GM12878 (cell line): ENCODE measurements around the gene TNFRSF1A. TPM values are rescaled to one million over a fixed set of nuclear protein-coding genes. Genes with fewer than 3 reads are reported as not detected.

ENCODE experiments used
- ATAC-seq: fragments of 200-7000 bp; cut with Tn5 transposase; 3 replicates; pipeline ENCODE4 v1.9.1; 2020; ENCODE audit warnings: mild to moderate bottlenecking, moderate library complexity
- BruUV-seq: library from RNA; stranded (reverse); fragments of 400-500 nt; replicated peaks from 2 replicates; lab custom pipeline; 2021; lab: Mats Ljungman, UMichigan
- CTCF ChIA-PET: fragments of 300-600 bp; sonication (Branson Sonifier 250); formaldehyde crosslinking; extraction: SDS; loops from one replicate; lab custom pipeline; 2021; ENCODE audit warnings: inconsistent platforms; lab: Yijun Ruan, JAX
- POLR2A ChIA-PET: fragments of 350-600 bp; formaldehyde crosslinking; extraction: SDS; loops from one replicate; lab custom pipeline; 2021; ENCODE audit warnings: inconsistent platforms; lab: Charles Lee
- RAD21 ChIA-PET: fragments of 300-600 bp; sonication (Branson Sonifier 250); formaldehyde crosslinking; loops from one replicate; lab custom pipeline; 2023; ENCODE audit warnings: antibody characterized with exemption; ENCODE audit not compliant: unreplicated experiment; lab: Charles Lee
- SMC1A ChIA-PET: fragments of 300-600 bp; sonication (Branson Sonifier 250); formaldehyde crosslinking; loops from one replicate; lab custom pipeline; 2023; ENCODE audit not compliant: unreplicated experiment, uncharacterized antibody; lab: Charles Lee
- DNase-seq: peaks from one replicate; pipeline ENCODE4 v3.0.0-alpha.2; 2011; ENCODE audit warnings: low read depth, low spot score
- FAIRE-seq: peaks from 3 replicates; lab custom pipeline; 2011; peaks lifted over from hg19 to GRCh38; lab: Jason Lieb, UNC
- H2AFZ ChIP-seq: 2 replicates; pipeline ENCODE4 v1.6.0; 2011; ENCODE audit warnings: low read depth, low read length, control low read depth; ENCODE audit not compliant: control insufficient read depth
- H3K27ac ChIP-seq: 2 replicates; pipeline ENCODE4 v1.5.1; 2011; ENCODE audit warnings: control low read depth; ENCODE audit not compliant: control insufficient read depth, insufficient read depth
- H3K27me3 ChIP-seq, 2 experiments: replicated peaks in 1 of 2; 2 replicates each; pipeline versions ENCODE4 v1.6.0 to v1.6.1; 2011; ENCODE audit warnings: low read length in 1 of 2; ENCODE audit not compliant: control insufficient read depth in 2 of 2, insufficient read depth in 2 of 2
- H3K36me3 ChIP-seq, 2 experiments: 2 replicates each; pipeline ENCODE4 v1.5.1; 2011; ENCODE audit warnings: low read length in 1 of 2; ENCODE audit not compliant: control insufficient read depth in 2 of 2, insufficient read depth in 2 of 2
- H3K4me1 ChIP-seq: 2 replicates; pipeline ENCODE4 v1.6.1; 2011; ENCODE audit warnings: mild to moderate bottlenecking, low read length, moderate library complexity, mixed read lengths; ENCODE audit not compliant: control insufficient read depth, insufficient read depth
- H3K4me2 ChIP-seq: 2 replicates; pipeline ENCODE4 v1.6.0; 2011; ENCODE audit warnings: control low read depth; ENCODE audit not compliant: control insufficient read depth, insufficient read depth
- H3K4me3 ChIP-seq: fragments of 200-600 bp; sonication (generic); 2 replicates; pipeline ENCODE4 v1.5.1; 2016
- H3K79me2 ChIP-seq: 2 replicates; pipeline ENCODE4 v1.6.0; 2011; ENCODE audit warnings: low read length; ENCODE audit not compliant: control insufficient read depth, insufficient read depth
- H3K9ac ChIP-seq: 2 replicates; pipeline ENCODE4 v1.8.0; 2011; ENCODE audit warnings: low read length, control low read depth, mixed read lengths; ENCODE audit not compliant: control insufficient read depth, insufficient read depth
- H3K9me3 ChIP-seq: replicated peaks from 3 replicates; pipeline ENCODE4 v1.5.1; 2011; ENCODE audit warnings: mild to moderate bottlenecking, low read length; ENCODE audit not compliant: control insufficient read depth, insufficient read depth
- H4K20me1 ChIP-seq: 2 replicates; pipeline ENCODE4 v1.6.0; 2011; ENCODE audit not compliant: control insufficient read depth, insufficient read depth
- BCL11A ChIP-seq: IDR thresholded peaks from 2 replicates; pipeline ENCODE4 v1.6.1; 2011; ENCODE audit warnings: low read depth, low read length
- CBX5 ChIP-seq: sonication (generic); IDR thresholded peaks from 2 replicates; pipeline ENCODE4 v1.6.1; 2016; ENCODE audit warnings: low read depth, moderate library complexity, mild to moderate bottlenecking, inconsistent platforms
- CEBPB ChIP-seq, 2 experiments: fragments of 150-350 bp in 1 of 2; IDR thresholded peaks; 2 replicates each; pipeline ENCODE4 v1.6.1; 2012 to 2014; ENCODE audit warnings: low read depth in 2 of 2, low read length in 2 of 2, borderline replicate concordance in 1 of 2, inconsistent platforms in 1 of 2
- FOXM1 ChIP-seq: IDR thresholded peaks from 2 replicates; pipeline ENCODE4 v1.6.1; 2012; ENCODE audit warnings: low read depth, mild to moderate bottlenecking, inconsistent platforms, low read length, moderate library complexity
- KAT2A ChIP-seq: conservative IDR thresholded peaks from 2 replicates; pipeline ENCODE4 v1.6.1; 2011; ENCODE audit warnings: low read depth, low read length; ENCODE audit not compliant: control insufficient read depth
- MLLT1 ChIP-seq: fragments of 450-650 bp; IDR thresholded peaks from 2 replicates; pipeline ENCODE4 v1.6.1; 2016; ENCODE audit warnings: mild to moderate bottlenecking
- RAD21 ChIP-seq: IDR thresholded peaks from 2 replicates; pipeline ENCODE4 v1.6.1; 2011; ENCODE audit warnings: mild to moderate bottlenecking, low read depth, low read length, moderate library complexity; ENCODE audit not compliant: insufficient read depth
- RUNX3 ChIP-seq: IDR thresholded peaks from 2 replicates; pipeline ENCODE4 v1.6.1; 2012; ENCODE audit warnings: low read length, inconsistent platforms
- SP1 ChIP-seq: IDR thresholded peaks from one replicate; pipeline ENCODE4 v1.6.1; 2011; ENCODE audit warnings: low read depth, low read length
- TARDBP ChIP-seq: IDR thresholded peaks from 2 replicates; pipeline ENCODE4 v1.6.1; 2016; ENCODE audit warnings: borderline replicate concordance
- YBX1 ChIP-seq: fragments of 450-650 bp; IDR thresholded peaks from 2 replicates; pipeline ENCODE4 v1.6.1; 2016; ENCODE audit warnings: antibody characterized with exemption
- ZNF592 ChIP-seq: fragments of 450-650 bp; IDR thresholded peaks from 2 replicates; pipeline ENCODE4 v1.6.1; 2017; ENCODE audit warnings: mild to moderate bottlenecking, moderate library complexity
- WGBS: methylation state at CpG from one replicate; pipeline ENCODE4 v1.1.6; 2016; ENCODE audit warnings: low lambda C conversion rate; ENCODE audit not compliant: insufficient replicate concordance, insufficient coverage; ENCODE audit errors: missing lambda C conversion rate; 5-methylcytosine and 5-hydroxymethylcytosine counted together
- in situ Hi-C: fragments of 300-500 bp; cut with MboI; formaldehyde crosslinking; loops from 9 replicates; pipeline ENCODE4 v1.14.3; 2018; ENCODE audit warnings: mixed read lengths
- intact Hi-C: fragments of 100-400 bp; cut with micrococcal nuclease; formaldehyde crosslinking; loops from one replicate; pipeline ENCODE4 v1.14.2; 2022; ENCODE audit not compliant: unreplicated experiment
- polyA plus RNA-seq, 11 experiments: library from polyadenylated mRNA; depleted of rRNA in 4 of 11; unstranded in 6 of 11; stranded (reverse) in 5 of 11; fragments of >200 nt; fragmentation: Nextera tagmentation in 4 of 11; fragmentation: Illumina TruSeq in 1 of 11; extraction: Ambion mirVana in 4 of 11; extraction: Trizol in 1 of 11; gene quantifications; 1 replicate in 1 of 11; 2 replicates in 10 of 11; pipeline versions ENCODE4 v1.2.1 to v1.2.3, GENCODE V29; 2011 to 2016; ENCODE audit warnings: inconsistent platforms in 2 of 11, missing spikeins in 2 of 11, low read depth in 1 of 11
- total RNA-seq, 4 experiments: library from RNA; depleted of rRNA in 3 of 4; stranded (reverse); fragments of >200 nt in 3 of 4; fragmentation: Illumina TruSeq in 1 of 4; extraction: Trizol in 1 of 4; gene quantifications; 2 replicates each; pipeline versions ENCODE4 v1.2.1 to v1.2.3, GENCODE V29; 2013 to 2021

TNFRSF1A gene
- total and polyA plus RNA-seq, 10 of the 15 experiments (the other 5 are each of a cell fraction or from before 2014, with no cell fraction given), result 0.24 to 16.5 (median 13.0) TPM

GRCh38 chr12:6302621-6303020 lies 39.3 kb downstream of the TNFRSF1A start:
- no peak for FAIRE-seq
- H3K9ac ChIP-seq, result no peak overlapping the region
- ChIA-PET RAD21 (interaction anchor here (0.6 kb wide), 1 partner anchor 107 kb away, joined by 3 read pairs; no protein-coding TSS in a partner anchor), SMC1A (interaction anchor here (1.1 to 1.4 kb wide), 2 partner anchors 17 to 18 kb away, joined by 3 read pairs; no protein-coding TSS in a partner anchor), POLR2A (interaction anchor here (0.6 kb wide), 1 partner anchor 463 kb away, joined by 6 read pairs; the partner anchor contains the start of gene PTMS), CTCF (interaction anchor here (0.6 to 1.2 kb wide), 4 partner anchors 17 to 74 kb away, joined by 3 to 4 read pairs (median 3); no protein-coding TSS in a partner anchor)
- no peaks in the 10 kb centered on the region for H3K27me3 ChIP-seq
- H3K4me2 ChIP-seq, result no peak overlapping the region
- intact Hi-C loops, result no loop called here
- 63% methylated on average over 3 of the region's 3 CpGs for WGBS
- TF ChIP-seq CBX5, result no peak
- ATAC-seq, result no peak
- no peaks in the 10 kb centered on the region for H3K79me2 ChIP-seq
- H3K4me3 ChIP-seq, result no peak overlapping the region
- BruUV-seq, result no TSS peak
- DNase-seq, result no peak
- H3K36me3 ChIP-seq, result no peaks in the 10 kb centered on the region
- peaks cover 14% of the 10 kb centered on the region for H3K4me1 ChIP-seq
- H3K27ac ChIP-seq, result no peak overlapping the region
- H3K9me3 ChIP-seq, result no peaks in the 10 kb centered on the region
- in situ Hi-C loops, result no loop called here
- no peak overlapping the region for H2AFZ ChIP-seq
- no peaks in the 10 kb centered on the region for H4K20me1 ChIP-seq

GRCh38 chr12:6301721-6302120 lies 40.2 kb downstream of the TNFRSF1A start:
- peaks cover 14% of the 10 kb centered on the region for H3K4me1 ChIP-seq
- TF ChIP-seq YBX1 (no peak), KAT2A (no peak), TARDBP (no peak), SP1 (no peak), RUNX3 (no peak), CEBPB (IDR thresholded peaks at IDR 0.05; ENCODE audit: borderline replicate concordance in 1 of 2, low read depth in 2 of 2, low read length in 2 of 2) (no peak), RAD21 (no peak), BCL11A (no peak), ZNF592 (no peak), FOXM1 (no peak), MLLT1 (no peak)
- ChIA-PET SMC1A (interaction anchor here (1.1 to 1.4 kb wide), 2 partner anchors 17 to 18 kb away, joined by 3 read pairs; no protein-coding TSS in a partner anchor), POLR2A (no interaction called here), CTCF (interaction anchor here (0.7 to 1.1 kb wide), 2 partner anchors 16 to 17 kb away, joined by 3 to 4 read pairs; no protein-coding TSS in a partner anchor), RAD21 (no interaction called here)
- DNase-seq (no peak), FAIRE-seq (no peak), ATAC-seq (no peak)
- no peak overlapping the region for H3K9ac ChIP-seq
- intact Hi-C loops, result no loop called here
- H3K4me3 ChIP-seq, result no peak overlapping the region
- no peaks in the 10 kb centered on the region for H3K79me2 ChIP-seq
- in situ Hi-C loops, result no loop called here
- H3K4me2 ChIP-seq, result no peak overlapping the region
- no peaks in the 10 kb centered on the region for H3K9me3 ChIP-seq
- WGBS, result 57% methylated on average over 7 of the region's 7 CpGs
- H3K27me3 ChIP-seq, result no peaks in the 10 kb centered on the region
- no peaks in the 10 kb centered on the region for H4K20me1 ChIP-seq
- H2AFZ ChIP-seq, result no peak overlapping the region
- H3K27ac ChIP-seq, result no peak overlapping the region
- BruUV-seq, result no TSS peak
- H3K36me3 ChIP-seq, result no peaks in the 10 kb centered on the region
